GM12892 (cell line): ENCODE measurements around the gene FAM222B.

Source experiments
- POLR2A ChIP-seq: IDR thresholded peaks from 2 replicates; pipeline ENCODE4 v1.6.1; 2011; ENCODE audit warnings: low read depth, low read length, control low read depth
- POLR2AphosphoS5 ChIP-seq: IDR thresholded peaks from 2 replicates; pipeline ENCODE4 v1.6.1; 2011; ENCODE audit warnings: low read depth, low read length, control low read depth

DNA sequence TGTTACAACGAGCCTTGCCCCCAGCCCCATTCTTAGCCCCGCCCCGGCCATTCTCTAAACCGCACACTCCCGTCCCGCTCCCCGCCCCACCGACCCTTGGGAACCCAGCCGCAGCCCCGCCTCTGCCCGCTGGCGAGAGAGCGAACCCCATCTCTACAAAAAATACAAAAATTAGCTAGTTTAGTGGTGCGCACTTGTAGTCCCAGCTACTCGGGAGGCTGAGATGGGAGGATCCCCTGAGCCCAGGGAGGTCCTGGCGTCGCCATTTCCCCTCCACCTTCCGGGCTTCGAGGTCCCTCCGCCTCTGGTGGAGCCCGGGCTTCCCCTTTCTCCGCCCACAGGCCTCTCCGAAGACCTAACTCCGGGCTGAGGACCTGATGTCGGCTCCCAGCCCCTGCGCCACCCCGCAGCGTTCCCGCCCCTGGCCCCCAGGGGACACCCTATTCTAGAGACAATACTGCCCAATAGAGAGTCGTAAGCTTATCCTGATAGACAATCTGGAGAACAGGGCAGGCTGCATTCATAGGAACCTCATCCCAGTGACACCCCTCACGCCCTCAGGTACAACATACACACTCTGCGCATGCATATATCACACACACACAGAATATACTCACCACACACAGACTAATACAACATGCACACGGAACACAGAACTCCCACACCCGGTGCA, 130.4 kb downstream of the FAM222B start:
- TF ChIP-seq POLR2A (no peak; the same call in none of the 2 replicates), POLR2AphosphoS5 (no peak)
